CD4-positive, alpha-beta T cell (primary cell): ENCODE measurements around the gene FAR1. TPM values are rescaled to one million over a fixed set of nuclear protein-coding genes. Genes with fewer than 3 reads are reported as not detected.

Experiments
- ATAC-seq: fragments of 200-7000 bp; cut with Tn5 transposase; one replicate; pipeline ENCODE4 v1.10.0; 2022; ENCODE audit warnings: mild to moderate bottlenecking; ENCODE audit not compliant: poor library complexity
- CTCF ChIA-PET: fragments of 350-600 bp; sonication (Branson Sonifier 250); formaldehyde crosslinking; loops from one replicate; lab custom pipeline; 2021; ENCODE audit warnings: antibody characterized with exemption, inconsistent platforms; lab: Charles Lee
- POLR2A ChIA-PET: fragments of 350-600 bp; sonication (Branson Sonifier 250); formaldehyde crosslinking; loops from one replicate; lab custom pipeline; 2021; ENCODE audit warnings: antibody characterized with exemption, inconsistent platforms; lab: Charles Lee
- DNase-seq, 14 experiments: peaks; one replicate each; pipeline ENCODE4 v3.0.0-alpha.2; 2013 to 2020; ENCODE audit warnings: mixed read lengths in 2 of 14
- H3K27ac ChIP-seq, 2 donors: one replicate each; pipeline versions ENCODE4 v1.5.1 to v1.7.0; 2013; ENCODE audit warnings: low read length in 2 of 2, low read depth in 1 of 2, mild to moderate bottlenecking in 1 of 2
- H3K27me3 ChIP-seq, 2 experiments: 1 replicate in 1 of 2; 2 replicates in 1 of 2; pipeline versions ENCODE4 v1.6.1 to v1.7.0; 2013; ENCODE audit warnings: low read length in 2 of 2, control low read depth in 1 of 2, mild to moderate bottlenecking in 1 of 2, moderate library complexity in 1 of 2; ENCODE audit not compliant: insufficient read depth in 2 of 2, control insufficient read depth in 1 of 2
- H3K36me3 ChIP-seq: one replicate; pipeline ENCODE4 v1.6.1; 2013; ENCODE audit warnings: low read length, control low read depth; ENCODE audit not compliant: insufficient read depth
- H3K4me1 ChIP-seq: one replicate; pipeline ENCODE4 v1.6.1; 2013; ENCODE audit warnings: low read length, control low read depth; ENCODE audit not compliant: insufficient read depth
- H3K4me3 ChIP-seq: one replicate; pipeline ENCODE4 v1.5.1; 2013; ENCODE audit warnings: mild to moderate bottlenecking, low read length, moderate library complexity
- H3K9me3 ChIP-seq, 2 experiments: 1 replicate in 1 of 2; 2 replicates in 1 of 2; pipeline versions ENCODE4 v1.6.1 to v1.7.0; 2013; ENCODE audit warnings: low read length in 2 of 2, mild to moderate bottlenecking in 2 of 2, control low read depth in 1 of 2, moderate library complexity in 1 of 2; ENCODE audit not compliant: control insufficient read depth in 1 of 2, insufficient read depth in 1 of 2
- H3K27ac Mint-ChIP-seq: one replicate; pipeline ENCODE4 v1.8.0; 2020; ENCODE audit warnings: mixed read lengths
- H3K27me3 Mint-ChIP-seq: one replicate; pipeline ENCODE4 v1.8.0; 2021; ENCODE audit warnings: mixed read lengths
- H3K36me3 Mint-ChIP-seq: one replicate; pipeline ENCODE4 v1.8.0; 2021; ENCODE audit warnings: low read depth, mixed read lengths
- H3K4me1 Mint-ChIP-seq: one replicate; pipeline ENCODE4 v1.8.0; 2021; ENCODE audit warnings: low read depth, mixed read lengths
- H3K4me3 Mint-ChIP-seq: one replicate; pipeline ENCODE4 v1.8.0; 2020; ENCODE audit warnings: mild to moderate bottlenecking, mixed read lengths
- H3K9me3 Mint-ChIP-seq: one replicate; pipeline ENCODE4 v1.8.0; 2020; ENCODE audit warnings: mixed read lengths
- CTCF ChIP-seq: fragments of 200-600 bp; IDR thresholded peaks from one replicate; pipeline ENCODE4 v1.8.0; 2022; ENCODE audit warnings: antibody characterized with exemption, mild to moderate bottlenecking
- intact Hi-C, 2 experiments: fragments of 100-400 bp; cut with DNase I in 1 of 2; cut with micrococcal nuclease in 1 of 2; formaldehyde crosslinking; loops; one replicate each; pipeline versions ENCODE4 v1.15.1 to v1.9.0; 2023 to 2025; cut with DNase I, micrococcal nuclease
- total RNA-seq, 174 experiments: library from RNA in 2 of 174; stranded (reverse) in 2 of 174; gene quantifications; one replicate each; pipeline ENCODE4 v1.2.3 and lab custom pipeline; 2021 to 2026

FAR1 gene
- total RNA-seq, 2 experiments from 2014 or later, result 28.4 to 29.0 TPM

- no peaks in the 10 kb centered on the region for H3K9me3 Mint-ChIP-seq
- TF ChIP-seq CTCF, result no peak
- peak overlapping the region; percentile 90 for H3K4me3 Mint-ChIP-seq
- Histone ChIP-seq H3K9me3 (no peaks in the 10 kb centered on the region), H3K27ac (peak overlapping the region in 1 of 2 donors; percentile 47), H3K36me3 (no peaks in the 10 kb centered on the region), H3K27me3 (no peaks in the 10 kb centered on the region), H3K4me3 (peak overlapping the region; percentile 85), H3K4me1 (peaks cover 28% of the 10 kb centered on the region)
- H3K27ac Mint-ChIP-seq, result peak overlapping the region; percentile 88
- H3K27me3 Mint-ChIP-seq, result no peaks in the 10 kb centered on the region
- ATAC-seq (no peak), DNase-seq (peak in 2 of 14 experiments; percentile 15 to 29)
- intact Hi-C loops, result loop anchor here (2.0 to 10.0 kb wide), 7 partner anchors 205 to 1555 kb away; partner anchors contain the start of genes BTBD10 (in 2 of the 2), BMAL1 (in 1 of the 2), CYP2R1 (in 1 of the 2) and MICAL2 (in 1 of the 2)
- peaks cover 5% of the 10 kb centered on the region for H3K36me3 Mint-ChIP-seq
- CTCF ChIA-PET, result no interaction called here
- peaks cover 59% of the 10 kb centered on the region for H3K4me1 Mint-ChIP-seq
- POLR2A ChIA-PET, result no interaction called here
Measured at GRCh38 chr11:13669544-13670488, 1.3 kb downstream of the FAR1 start.

GRCh38 chr11:13672576-13673210 is 4.2 kb downstream of the FAR1 start:
- peaks cover 79% of the 10 kb centered on the region for H3K4me1 Mint-ChIP-seq
- DNase-seq, result no peak
- no peak overlapping the region for H3K4me3 Mint-ChIP-seq
- Histone ChIP-seq H3K27me3 (no peaks in the 10 kb centered on the region), H3K4me3 (no peak overlapping the region), H3K27ac (no peak overlapping the region), H3K4me1 (peaks cover 21% of the 10 kb centered on the region), H3K36me3 (no peaks in the 10 kb centered on the region), H3K9me3 (no peaks in the 10 kb centered on the region)
- ChIA-PET POLR2A (no interaction called here), CTCF (no interaction called here)
- intact Hi-C loops, result loop anchor here in 1 of 2 experiments (10.0 kb wide), 1 partner anchor 1222 kb away; the partner anchor contains the start of gene CYP2R1
- peaks cover 5% of the 10 kb centered on the region for H3K36me3 Mint-ChIP-seq
- H3K27me3 Mint-ChIP-seq, result no peaks in the 10 kb centered on the region
- H3K9me3 Mint-ChIP-seq, result no peaks in the 10 kb centered on the region
- ATAC-seq, result no peak
- H3K27ac Mint-ChIP-seq, result no peak overlapping the region
- no peak for TF ChIP-seq CTCF

GRCh38 chr11:13674799-13675509 is 6.5 kb downstream of the FAR1 start:
- Histone ChIP-seq H3K27ac (no peak overlapping the region), H3K4me1 (peaks cover 6% of the 10 kb centered on the region), H3K9me3 (no peaks in the 10 kb centered on the region), H3K36me3 (no peaks in the 10 kb centered on the region), H3K27me3 (no peaks in the 10 kb centered on the region), H3K4me3 (no peak overlapping the region)
- no peak for ATAC-seq
- H3K4me1 Mint-ChIP-seq, result peaks cover 82% of the 10 kb centered on the region
- intact Hi-C loops, result loop anchor here in 1 of 2 experiments (10.0 kb wide), 1 partner anchor 1220 kb away; the partner anchor contains the start of gene CYP2R1
- peak in 2 of 14 experiments; percentile 26 to 40 for DNase-seq
- no peak overlapping the region for H3K27ac Mint-ChIP-seq
- no peaks in the 10 kb centered on the region for H3K9me3 Mint-ChIP-seq
- ChIA-PET CTCF (interaction anchor here (1.1 kb wide), 1 partner anchor 8 kb away, joined by 3 read pairs; no protein-coding TSS in a partner anchor), POLR2A (interaction anchor here (0.6 kb wide), 1 partner anchor 386 kb away, joined by 4 read pairs; no protein-coding TSS in a partner anchor)
- H3K36me3 Mint-ChIP-seq, result no peaks in the 10 kb centered on the region
- H3K4me3 Mint-ChIP-seq, result no peak overlapping the region
- TF ChIP-seq CTCF, result no peak
- no peaks in the 10 kb centered on the region for H3K27me3 Mint-ChIP-seq
